GM18499 (cell line): ENCODE measurements around the gene RPL18.
"Not testable (repeated sequence)": the region's sequence is repeated elsewhere in the genome, so short reads cannot be mapped to it uniquely, and the experiment has no call there.

ENCODE experiments used
- ATAC-seq: cut with Tn5 transposase; IDR thresholded peaks from one replicate; pipeline ENCODE4 v1.9.1; 2021; ENCODE audit warnings: moderate number of reproducible peaks; ENCODE audit not compliant: insufficient read depth, unreplicated experiment

RPL18 gene

DNA sequence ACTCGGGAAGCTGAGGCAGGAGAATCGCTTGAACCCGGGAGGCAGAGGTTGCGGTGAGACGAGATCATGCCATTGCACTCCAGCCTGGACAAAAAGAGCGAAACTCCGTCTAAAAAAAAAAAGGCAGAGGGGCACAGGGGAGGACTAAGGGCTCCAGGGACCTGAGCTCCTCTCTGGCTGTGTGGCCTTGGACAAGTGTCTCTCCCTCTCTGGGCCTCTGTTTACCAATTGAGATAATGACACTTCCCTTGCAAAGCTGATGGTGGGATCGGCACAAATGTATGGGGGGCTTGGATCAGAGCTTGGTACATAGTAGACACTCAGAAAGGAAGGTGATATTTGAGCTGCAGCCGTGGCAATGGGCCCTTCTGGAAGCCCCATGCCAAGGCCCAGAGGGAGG lies 23.8 kb downstream of the RPL18 start:
- no peak for ATAC-seq

DNA sequence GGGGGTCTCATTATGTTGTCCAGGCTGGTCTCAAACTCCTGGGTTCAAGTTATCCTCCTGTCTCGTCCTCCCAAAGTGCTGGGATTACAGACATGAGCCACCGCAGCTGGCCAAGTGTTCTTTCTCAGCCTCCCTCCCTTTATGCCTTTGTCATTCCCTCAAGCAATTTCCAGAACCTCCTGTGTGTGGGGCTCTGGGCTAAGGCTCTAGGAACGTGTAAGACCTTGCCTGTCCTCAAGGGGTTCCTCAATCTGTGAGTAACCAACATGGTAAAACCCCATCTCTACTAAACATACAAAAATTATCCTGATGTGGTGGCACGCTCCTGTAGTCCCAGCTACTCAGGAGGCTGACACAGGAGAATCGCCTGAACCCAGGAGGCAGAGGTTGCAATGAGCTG lies 28.0 kb downstream of the RPL18 start:
- no peak for ATAC-seq

DNA sequence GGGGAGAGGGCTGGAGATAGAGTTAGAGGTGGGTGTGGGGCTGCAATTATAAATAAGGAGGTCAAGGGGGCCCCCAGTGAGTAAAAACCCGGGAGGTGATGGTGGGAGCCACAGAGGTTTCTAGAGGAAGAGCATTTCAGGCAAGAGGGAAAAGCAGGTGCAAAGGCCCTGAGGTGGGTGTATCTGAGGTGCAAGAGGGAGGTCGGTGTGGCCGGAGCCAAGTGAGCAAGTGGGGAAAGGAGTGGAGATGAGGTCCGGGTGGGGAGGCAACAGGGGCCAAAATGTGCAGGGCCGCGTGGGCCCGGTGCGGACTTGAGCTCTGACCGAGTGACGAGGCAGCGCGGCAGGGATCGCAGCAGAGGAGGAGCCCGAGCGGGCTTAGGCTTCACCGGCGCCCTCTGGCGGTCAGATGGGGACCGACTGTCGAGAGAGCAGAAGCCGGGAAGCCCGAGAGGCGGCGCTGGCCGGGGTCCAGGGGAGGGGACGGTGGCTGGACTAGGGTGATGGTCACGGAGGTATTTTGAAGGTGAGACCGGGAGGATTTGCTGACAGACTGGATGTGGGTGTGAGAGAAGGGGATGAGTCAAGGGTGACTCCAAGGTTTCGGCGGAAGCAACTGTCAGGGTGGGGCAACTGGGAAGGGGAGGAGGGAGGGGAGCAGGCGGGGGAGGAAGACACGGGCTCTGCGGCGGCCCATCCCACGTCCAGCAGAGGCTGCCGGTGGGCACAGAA lies 30.1 kb downstream of the RPL18 start:
- ATAC-seq = no peak

DNA sequence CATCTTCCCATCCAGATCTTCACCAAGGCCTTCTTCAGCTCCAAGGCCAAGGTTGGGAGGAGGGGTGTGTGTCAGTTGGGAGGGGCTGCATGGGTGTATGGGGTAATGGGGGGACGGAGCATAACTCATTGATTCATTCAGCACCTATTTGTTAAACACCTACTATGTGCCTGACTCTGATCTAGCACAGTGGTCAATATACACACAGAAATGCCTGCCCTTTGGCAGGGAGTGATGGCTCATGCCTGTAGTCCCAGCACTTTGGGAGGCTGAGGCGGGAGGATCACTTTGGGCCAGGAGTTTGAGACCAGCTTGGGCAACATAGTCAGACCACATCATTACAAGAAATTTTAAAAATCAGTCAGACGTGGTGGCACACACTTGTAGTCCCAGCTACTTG lies 31.6 kb downstream of the RPL18 start:
- ATAC-seq = no peak

DNA sequence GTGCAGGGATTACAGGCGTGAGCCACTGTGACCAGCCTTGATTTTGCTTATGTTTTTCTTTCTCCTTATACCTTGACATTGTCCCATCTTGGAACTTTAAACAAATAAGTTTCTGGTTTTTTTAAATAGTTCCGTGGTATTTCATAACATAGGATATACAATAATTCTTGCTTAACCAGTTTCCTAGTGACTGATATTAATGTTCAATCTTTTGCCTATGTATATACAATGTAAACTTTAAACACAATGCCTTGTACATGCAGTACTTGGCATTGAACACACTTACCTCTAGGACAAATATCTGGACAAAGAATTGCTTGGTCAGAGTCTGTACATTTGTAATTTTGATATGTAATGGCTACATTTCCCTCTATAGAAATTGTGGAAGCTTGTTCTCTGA lies 36.8 kb downstream of the RPL18 start:
- no peak for ATAC-seq

DNA sequence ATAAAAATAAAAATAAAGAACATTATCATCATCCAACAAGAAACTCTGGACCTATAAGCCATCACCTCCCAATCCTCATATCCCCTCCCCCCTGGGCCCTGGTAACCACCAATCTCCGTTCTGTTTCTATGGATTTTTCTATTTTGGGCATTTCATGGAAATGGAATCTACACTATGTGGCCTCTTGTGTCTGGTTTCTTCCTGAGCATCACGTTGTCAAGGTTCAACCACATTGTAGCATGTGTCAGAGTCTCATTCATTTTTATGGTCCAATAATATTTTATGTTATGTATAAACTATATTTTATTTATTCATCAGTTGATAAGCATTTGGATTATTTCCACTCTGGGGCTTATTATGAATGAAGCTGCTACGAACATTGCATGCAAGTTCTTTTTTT lies 40.1 kb downstream of the RPL18 start:
- no peak for ATAC-seq

DNA sequence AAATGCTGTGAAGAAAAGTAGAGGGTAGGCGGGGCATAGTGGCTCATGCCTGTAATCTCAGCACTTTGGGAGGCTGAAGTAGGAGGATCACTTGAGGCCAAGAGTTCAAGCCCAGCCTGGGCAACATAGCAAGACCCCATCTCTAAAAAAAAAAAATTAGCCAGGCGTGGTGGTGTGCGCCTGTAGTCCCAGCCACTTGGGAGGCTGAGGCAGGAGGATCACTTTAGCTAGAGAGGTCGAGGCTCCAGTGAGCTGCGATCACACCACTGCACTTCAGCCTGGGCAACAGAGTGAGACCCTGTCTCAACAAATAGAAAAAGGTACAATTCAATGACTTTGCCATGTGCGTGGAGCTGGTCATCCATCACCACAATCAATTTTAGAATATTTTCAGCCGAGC lies 41.1 kb downstream of the RPL18 start:
- not testable (repeated sequence) for ATAC-seq

DNA sequence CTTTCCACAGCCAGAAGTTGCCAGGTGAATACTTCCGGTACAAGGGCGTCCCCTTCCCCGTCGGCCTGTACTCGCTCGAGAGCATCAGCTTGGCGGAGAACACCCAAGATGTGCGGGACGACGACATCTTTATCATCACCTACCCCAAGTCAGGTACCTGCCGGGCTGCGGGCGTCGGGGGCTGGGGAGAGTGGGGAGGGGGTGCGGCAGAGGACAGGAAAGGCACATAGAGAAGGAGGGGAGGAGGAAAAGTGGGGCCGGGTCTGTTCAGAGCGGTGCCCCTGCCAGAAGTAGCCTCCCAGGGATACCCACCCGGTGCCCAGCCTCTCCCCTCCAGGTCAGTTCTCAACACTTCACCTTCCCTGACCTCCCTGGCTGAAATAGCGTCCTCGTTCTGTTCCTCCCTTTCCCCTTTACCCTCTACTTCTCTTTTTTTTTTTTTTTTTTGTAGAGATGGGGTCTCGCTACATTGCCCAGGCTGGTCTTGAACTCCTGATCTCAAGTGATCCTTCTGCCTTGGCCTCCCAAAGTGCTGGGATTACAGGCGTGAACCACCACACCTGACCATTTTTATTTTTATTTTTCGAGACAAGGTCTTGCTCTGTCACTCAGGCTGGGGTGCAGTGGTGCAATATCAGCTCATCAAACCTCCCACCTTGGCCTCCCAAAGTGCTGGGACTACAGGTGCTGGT lies 42.9 kb downstream of the RPL18 start:
- no peak for ATAC-seq

DNA sequence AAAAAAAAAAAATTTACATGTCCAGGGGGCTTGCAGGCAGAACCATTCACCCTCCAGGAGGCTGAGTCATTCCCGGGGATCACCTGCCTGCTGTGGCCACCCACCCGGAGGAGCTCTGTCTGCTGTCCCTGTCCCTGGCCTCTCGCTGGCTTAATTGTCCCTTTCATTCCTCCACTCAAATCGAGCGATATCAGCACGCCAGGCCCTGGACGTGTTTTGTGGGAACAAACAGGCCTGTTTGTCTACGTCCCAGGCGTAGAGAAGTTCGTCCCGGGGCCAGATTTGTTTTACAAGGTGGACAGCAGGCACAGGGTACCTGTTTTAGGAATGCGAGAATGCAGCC lies 45.8 kb downstream of the RPL18 start:
- ATAC-seq = no peak

DNA sequence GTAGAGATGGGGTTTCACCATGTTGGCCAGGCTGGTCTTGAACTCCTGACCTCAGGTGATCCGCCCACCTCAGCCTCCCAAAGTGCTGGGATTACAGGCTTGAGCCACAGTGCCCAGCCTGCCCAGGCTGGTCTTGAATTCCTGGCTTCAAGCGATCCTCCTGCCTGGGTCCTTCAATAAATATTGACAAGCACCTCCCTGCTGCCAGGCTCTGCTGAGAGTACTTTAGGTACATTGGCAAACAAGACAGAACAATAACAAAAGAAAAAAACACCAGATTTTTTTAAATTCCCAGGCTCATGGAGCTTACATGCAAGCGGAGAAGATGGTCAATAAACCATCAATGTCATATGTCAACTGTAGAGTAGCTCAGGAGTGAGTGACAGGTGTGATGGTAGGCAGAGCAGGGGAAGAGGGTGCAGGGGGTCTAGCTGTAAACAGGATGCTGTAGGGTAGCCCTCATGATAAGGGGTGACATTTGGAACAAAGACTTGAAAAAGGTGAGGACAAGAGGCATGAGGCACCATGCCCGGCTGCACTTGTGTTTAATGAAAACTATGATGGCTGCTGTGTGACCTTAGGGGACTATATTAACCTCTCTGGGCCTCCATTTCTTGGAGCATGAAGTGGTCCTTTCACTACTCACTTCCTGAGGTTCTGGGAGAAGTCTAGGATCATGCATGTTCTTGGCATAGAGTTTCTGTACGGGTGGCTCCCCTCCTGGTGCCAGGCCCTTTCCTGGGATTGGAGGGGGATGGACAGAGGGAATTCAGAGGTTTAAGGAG lies 47.4 kb downstream of the RPL18 start:
- ATAC-seq = no peak

DNA sequence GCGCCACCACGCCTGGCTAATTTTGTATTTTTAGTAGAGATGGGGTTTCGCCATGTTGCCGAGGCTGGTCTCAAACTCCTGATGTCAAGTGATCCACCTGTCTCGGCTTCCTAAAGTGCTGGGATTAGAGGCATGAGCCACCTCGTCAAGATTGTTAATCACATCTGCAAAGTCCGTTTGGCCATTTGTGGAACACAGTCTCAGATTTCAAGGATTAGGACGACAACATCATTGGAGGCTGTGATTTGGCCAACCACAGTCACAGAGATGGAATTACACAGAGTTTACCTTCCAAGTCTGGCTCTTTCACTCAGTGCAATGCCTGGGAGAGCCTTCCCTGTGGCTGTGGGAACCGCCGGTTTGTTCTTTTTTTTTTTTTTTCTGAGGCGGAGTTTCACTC lies 49.2 kb downstream of the RPL18 start:
- no peak for ATAC-seq

DNA sequence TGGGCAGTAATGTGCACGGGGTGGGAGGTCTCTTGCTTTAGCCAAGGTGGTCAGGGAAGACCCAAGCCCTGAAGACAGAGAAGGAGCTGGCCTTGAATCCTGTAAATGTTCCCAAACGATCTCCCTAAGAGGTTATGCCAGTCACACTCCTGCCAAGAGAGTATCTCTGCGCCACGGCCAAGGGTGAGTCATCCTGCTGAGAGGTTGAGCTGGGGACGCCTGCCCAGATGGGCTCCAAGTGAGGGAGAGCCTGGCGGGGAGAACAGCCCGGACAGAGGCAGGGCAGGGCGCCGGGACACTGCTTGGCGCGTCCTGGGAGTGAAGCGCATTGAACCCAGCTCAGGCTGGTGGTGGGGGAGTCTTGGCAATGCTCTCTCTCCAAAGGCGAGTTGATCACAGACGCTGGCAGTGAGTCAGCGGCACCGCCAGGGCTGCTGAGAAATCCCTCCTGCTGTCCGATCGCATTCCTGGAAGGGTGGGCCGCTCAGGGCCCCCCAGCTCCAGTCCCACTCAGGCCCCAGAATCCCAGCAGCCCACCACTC lies 50.6 kb downstream of the RPL18 start:
- no peak for ATAC-seq
